Measurements from ENCODE around the gene GYPC. TPM values are rescaled to one million over a fixed set of nuclear protein-coding genes. Genes with fewer than 3 reads are reported as not detected.
"Not testable (repeated sequence)": the region's sequence is repeated elsewhere in the genome, so short reads cannot be mapped to it uniquely, and the experiment has no call there.

Gene GYPC
- total RNA-seq, 2 donors from 2014 or later: 107 to 115 TPM

DNA sequence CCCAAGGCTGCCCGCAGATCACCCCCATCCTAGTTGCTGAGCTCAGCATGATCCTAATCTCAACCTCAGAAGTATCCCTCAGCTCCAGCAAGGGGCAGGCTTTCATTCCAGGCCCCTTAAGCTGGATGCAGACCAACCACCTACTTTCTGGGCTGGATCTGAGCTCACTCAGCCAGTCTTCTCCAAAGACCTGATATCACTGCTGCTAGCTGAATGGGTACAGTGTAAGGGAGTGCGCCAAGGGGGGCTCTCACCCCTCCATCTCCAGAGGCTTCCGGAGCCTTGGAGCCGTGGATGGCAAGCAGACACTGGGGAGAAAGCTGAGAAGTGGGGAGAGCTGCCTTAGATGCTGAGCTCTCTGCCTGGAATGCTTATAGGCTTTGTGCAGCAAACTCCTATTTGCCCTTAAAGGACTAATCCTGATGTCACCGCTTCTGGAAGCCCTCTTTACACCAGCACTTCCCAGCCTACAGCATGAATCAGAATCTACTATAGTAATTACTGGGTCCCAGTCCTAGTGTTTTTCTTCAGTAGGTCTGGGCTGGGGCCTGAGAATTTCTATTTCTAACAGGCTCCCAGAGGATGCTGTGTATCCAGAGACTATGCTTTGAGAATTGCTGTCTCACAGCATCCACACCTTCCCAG lies 31.0 kb downstream of the GYPC start:
- peak; percentile 55 for DNase-seq (ENCODE audit: low spot score)
- intact Hi-C loops (cut with DNase I): no loop called here

DNA sequence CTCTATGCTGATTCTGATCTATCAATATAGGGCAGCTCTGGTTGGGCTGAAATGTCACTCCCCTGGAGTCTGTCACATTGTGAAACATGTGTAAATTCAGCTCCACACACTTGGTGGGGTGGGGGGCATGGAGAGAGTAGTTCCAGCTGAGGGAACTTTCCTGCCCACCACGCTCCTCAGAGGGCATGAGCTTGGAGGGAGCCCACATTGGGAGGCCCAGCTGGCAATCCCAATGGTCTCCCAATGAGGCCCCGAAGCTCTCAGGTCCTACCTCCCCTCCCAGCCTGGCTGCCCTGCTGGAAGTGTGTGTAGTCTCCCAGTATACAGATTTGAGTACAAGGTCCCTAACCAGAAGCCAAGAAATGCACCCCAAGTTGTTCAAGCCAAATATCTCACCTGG lies 31.5 kb downstream of the GYPC start:
- DNase-seq (ENCODE audit: low spot score): peak; percentile 57
- intact Hi-C loops (cut with DNase I): no loop called here

DNA sequence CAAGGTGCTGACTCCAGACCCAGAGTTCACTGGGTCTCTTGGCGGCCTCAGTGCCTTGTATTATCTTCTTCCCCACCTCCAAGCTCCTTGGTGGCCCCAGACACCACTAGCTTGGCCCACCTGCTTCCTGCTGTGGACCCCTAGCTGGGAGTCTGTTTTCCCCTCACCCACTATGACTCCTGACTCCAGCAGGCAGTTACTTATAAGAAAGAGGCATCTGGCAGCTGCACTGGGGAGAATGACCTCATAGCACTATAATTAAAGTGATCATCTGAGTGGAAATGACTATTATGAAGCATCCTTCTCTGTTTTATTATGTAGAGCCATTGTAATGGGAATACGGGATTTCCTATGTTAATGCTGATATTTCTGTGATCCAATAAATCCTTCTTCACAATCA lies 32.6 kb downstream of the GYPC start:
- intact Hi-C loops (cut with DNase I): not testable (repeated sequence)

DNA sequence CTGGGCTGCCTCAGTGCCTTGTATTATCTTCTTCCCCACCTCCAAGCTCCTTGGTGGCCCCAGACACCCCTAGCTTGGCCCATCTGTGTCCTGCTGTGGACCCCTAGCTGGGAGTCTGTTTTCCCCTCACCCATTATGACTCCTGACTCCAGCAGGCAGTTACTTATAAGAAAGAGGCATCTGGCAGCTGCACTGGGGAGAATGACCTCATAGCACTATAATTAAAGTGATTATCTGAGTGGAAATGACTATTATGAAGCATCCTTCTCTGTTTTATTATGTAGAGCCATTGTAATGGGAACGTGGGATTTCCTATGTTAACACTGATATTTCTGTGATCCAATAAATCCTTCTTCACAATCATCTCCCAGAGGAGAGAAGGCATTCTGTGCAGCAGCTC lies 36.3 kb downstream of the GYPC start:
- intact Hi-C loops (cut with DNase I); DNase-seq (ENCODE audit: low spot score): not testable (repeated sequence)

More for the DNA sequence above, 32.6 kb downstream of the GYPC start:
- DNase-seq (ENCODE audit: low spot score): peak; percentile 47

DNA sequence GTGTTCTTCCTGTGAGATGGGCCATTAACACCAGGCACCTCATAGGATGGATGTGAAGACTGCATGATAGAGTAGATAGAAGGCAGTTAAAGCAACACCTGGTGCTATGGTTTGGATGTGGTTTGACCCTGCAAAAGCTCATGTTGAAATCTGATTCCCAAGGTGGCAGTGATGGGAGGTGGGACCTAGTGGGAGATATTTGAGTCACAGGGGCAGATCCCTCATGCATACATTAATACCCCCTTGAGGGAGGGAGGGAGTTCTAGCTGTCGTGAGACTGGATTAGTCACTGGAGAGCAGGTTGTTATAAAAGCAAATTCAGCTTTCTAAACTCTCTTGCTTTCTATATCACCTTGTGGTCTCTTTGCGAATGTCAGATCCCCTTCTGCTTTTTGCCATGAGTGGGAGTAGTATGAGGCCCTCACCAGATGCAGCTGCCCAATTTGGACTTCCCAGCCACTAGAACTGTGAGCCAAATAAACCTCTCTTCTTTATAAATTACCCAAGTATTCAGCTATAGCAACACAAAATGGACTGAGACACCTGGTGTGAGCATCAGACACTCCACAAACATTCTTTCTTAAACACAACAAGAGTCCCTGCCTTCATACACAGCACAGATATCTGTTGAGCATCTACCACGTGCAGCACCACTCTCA lies 37.1 kb downstream of the GYPC start:
- DNase-seq (ENCODE audit: low spot score); intact Hi-C loops (cut with DNase I): not testable (repeated sequence)

DNA sequence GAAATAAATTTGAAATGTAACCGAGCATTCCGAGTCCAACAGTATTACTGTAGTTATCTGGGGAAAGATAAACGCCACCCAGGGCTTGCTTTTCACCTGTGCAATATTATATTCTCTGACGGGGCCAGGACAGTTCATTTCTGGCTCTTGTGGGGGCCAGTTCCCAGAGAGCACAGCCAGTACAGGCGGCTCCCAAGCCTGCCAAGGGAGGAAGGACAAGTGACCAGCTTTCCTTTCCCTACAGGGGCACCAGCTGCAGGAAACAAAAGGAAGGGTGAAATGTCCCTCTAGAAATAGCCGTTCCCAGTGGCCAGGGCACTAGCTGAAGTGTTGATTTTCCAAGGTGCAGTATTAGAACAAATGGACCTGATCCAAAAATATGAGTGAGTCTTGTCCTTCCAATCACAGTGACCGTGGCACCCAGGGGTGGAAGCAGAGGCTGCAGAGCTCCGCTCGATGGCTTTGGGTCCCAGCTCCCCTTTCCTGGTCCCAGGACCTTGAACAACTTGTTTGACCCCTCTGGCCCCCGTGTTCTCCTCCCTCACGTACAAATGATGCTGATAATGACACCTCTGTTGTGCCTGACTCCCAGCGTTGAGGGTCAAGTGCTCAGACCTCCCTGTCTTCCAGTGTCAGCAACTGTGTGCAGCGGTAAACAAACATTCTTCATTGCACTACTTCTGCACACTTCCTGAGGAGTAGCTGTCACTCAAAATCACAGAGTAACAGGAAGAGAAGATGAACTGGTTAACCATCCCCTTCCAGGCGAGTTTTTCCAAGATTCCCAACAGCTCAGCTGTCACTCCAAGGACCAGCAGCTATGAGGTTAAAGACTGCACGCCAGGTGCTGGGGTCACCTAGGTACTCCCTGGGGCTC lies 40.9 kb downstream of the GYPC start:
- no peak for DNase-seq (ENCODE audit: low spot score)
- intact Hi-C loops (cut with DNase I): no loop called here

DNA sequence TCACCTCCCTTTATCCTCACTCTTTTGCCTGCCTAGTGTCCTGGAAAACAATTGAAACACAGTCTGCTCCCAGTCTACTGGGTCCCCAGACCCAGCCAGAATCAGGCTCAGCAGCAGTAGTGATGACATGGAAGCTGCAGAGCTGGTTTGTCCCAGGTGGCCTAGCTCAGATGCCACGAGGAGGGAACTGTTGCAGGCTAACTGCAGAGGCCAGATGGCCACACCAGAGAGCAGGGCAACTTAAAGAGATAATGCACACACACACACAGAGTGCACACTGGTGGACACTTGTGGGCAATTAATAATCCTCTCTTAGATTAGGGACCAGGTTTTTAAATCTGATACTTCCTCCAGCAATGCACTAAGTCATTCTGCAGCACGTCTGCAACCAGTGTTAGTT lies 42.4 kb downstream of the GYPC start:
- intact Hi-C loops (cut with DNase I): loop anchor here in 1 of 2 donors (1.0 kb wide), 1 partner anchor 19 kb away; no protein-coding TSS in a partner anchor
- no peak for DNase-seq (ENCODE audit: low spot score)

DNA sequence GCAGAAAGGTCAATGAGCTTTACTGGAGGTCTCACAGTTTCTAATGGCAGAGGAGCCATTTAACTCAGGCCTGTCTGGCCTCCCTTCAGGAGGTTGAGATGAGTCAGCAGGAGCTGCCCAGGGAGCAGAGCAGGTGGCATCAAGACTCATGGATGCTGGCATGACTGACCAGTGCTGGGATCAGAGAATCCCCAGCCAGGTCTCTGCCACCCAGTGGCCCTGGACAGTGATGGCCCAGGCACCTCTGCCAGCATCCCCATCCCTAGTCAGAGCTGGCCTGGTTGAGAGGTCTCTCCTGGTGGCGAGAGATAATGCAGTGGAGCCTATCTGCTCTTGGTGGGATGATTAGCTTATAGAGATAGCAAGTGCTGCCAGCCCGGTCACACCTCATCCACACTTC lies 43.1 kb downstream of the GYPC start:
- intact Hi-C loops (cut with DNase I): no loop called here
- DNase-seq (ENCODE audit: low spot score): no peak

DNA sequence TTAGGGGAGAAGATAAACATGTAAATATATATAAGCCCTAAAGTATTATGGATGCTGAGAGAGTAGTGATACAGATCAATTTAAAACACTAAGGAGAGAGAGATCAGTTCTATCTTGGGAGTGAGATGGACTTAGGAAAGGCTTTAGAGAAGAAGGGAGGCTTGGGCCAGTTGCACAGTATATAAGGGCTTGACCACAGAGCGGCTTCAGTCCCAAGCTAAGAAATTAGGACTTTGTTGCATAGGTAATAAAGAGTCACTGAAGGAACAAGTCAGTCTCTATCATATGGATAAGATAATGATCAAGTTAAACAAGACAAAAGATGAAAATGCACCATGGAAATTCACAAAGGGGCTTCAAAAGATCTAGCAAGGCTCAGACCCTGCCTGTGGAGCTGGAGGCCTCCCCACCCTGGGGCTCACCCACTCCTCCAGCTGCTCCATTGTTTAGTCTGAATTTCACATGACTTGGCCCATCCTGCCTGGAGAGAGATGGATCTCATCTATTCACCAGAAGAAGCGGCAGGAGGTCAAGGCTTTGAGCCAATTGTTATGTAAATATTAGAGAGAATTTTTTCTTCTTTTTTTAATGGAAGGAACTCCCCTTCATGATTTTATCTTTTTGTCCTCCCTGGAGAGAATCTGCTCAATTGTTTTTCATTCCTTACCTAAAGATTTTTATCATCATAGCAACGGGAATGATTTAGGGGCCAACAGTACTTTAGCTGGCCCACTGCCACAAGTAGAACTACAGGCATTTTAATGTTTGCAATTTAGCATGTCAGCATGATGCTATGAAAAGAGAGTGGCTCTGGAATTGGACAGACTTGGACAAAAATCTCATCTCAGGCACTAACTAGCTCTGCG lies 44.0 kb downstream of the GYPC start:
- intact Hi-C loops (cut with DNase I): no loop called here
- DNase-seq (ENCODE audit: low spot score): no peak

DNA sequence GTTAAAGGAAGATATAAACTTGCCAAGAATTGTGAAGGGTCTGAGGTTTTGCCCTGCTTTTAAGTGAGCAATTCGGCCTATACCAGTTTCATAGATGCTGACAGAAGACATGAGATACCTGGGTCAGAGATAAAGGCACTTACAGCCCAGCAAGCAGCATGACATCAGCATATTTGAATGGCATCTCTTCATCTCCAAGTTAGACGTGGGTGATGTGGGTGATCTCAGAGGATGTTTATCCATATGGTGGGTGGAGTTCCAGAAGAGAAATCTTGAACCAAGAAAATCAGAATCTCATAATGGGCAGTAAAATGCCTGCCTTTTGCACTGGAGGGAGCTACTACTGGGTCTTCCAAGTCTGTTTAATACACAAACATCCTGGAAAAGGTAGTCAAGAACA lies 44.7 kb downstream of the GYPC start:
- no peak for DNase-seq (ENCODE audit: low spot score)
- intact Hi-C loops (cut with DNase I): no loop called here

DNA sequence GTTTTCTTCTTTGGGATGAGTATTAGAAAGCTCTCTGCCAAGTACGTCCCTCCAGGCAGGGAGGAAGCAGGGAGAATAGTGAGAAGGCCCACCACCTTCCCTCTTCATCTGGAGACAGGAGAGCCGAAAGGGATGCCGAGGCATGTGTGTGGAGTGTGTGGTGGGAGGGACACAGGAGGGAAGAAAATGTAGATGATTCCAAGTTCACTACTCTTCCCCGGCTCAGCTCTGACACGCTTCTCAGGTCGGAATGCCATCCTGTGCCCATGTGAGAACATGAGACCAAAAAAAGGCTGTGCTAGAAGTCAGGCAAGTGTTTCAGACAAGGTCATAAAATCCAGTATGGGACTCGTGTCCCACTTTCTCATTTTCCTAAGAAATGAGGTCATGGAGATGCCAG lies 47.4 kb downstream of the GYPC start:
- DNase-seq (ENCODE audit: low spot score): peak; percentile 11
- intact Hi-C loops (cut with DNase I): no loop called here

DNA sequence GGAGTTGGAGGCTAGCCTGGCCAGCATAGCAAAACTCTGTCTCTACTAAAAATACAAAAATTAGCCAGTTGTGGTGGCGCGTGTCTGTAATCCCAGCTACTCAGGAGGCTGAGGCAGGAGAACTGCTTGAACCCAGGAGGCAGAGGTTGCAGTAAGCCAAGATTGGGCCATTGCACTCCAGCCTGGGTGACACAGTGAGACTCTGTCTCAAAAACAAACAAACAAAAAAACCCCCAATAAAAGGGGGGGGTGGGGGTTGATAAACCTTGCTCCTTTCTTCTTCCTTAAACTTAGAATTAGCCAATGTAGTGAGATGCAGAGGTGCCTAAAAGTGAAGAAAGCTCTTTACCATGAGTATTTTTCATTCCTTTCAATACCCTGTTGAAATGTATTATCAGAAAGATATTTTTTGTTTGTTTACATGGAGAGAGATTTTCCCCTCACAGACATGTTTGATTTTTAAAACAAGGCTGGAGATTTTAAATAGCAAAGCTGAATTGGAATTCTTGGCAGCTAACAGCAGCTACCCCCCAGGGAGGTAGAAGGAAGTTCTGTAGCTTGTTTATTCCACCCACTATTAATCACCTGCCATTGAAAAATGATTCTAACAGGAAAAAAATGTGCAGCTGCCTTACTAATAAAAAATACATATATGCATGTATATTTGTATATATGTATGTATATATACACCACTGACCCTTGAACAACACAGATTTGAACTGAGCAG lies 48.6 kb downstream of the GYPC start:
- intact Hi-C loops (cut with DNase I): no loop called here
- DNase-seq (ENCODE audit: low spot score): peak; percentile 23

DNA sequence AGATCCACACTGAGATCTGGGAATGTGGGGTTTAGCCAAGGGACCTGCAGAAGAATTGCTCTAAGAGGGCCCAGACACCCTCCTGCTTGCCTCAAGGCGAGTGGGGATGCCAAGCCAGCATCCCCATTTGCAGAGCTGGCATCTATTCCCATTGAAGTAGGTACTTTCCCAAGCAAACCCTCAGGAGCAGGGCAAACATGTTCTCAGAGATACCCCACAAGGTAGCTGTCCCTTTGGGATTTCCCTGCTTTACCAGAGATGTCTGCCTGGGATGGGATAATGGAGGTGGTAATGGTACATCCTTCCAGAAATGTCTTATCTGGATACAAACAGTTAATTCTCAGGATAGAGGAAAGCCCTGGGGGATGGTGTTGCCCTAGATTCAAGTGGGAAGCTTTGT lies 51.2 kb downstream of the GYPC start:
- DNase-seq (ENCODE audit: low spot score): no peak
- intact Hi-C loops (cut with DNase I): no loop called here

DNA sequence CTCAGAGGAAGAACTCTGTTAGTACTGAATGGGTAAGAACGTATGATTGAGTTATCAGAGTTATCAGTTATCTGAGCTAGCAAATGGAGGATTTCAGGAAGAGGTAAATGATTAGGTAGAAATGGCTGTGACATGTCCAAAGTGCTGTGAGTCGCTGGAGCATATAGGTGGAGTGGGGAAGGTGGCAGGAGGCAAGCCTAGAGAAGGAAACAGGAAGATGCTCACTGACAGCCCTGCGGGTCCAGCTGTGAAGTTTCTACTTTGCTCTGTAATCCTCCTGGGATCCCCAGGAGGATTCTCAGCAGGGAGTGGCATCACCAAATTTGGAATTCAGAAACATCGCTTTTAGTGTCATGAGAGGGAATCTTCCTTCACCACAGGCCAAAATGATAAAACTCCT lies 52.0 kb downstream of the GYPC start:
- intact Hi-C loops (cut with DNase I): no loop called here

DNA sequence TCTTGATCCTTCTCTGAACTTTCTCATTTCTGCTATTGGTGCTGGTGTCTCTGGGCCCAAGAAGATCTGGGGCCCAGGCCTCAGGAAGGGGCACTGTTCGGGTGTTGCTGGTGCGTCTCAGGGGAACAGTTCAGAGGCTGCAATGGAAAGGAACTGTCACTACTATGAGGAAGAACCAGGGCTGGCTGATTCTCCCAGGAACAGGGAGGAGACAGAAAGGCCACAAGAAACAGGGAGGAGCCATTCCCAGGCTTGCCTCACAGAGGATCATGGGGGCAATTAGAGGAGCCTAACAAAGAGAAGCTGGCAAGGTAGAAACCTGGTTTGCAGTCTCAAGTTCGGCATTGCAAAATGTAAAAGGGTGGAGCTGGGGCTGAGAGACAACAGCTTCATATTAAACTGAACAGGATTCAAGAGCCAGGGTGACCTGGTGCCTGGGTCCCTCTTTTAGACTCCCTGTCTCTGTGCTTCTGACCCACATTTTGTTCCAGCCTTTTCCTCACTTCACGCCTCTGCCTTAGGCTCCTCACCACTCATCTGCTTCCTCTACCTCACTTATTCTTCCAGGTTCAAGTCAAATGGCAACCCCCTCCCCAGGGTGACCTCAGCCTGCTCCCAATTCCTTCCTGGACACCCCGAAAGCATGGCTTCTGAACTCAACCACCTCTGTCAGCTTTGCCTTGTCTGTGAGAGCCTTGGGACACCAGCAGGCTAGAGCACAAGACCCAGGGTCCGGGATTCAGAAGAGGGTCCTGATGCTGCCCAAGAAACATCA lies 58.4 kb downstream of the GYPC start:
- no peak for DNase-seq (ENCODE audit: low spot score)
- intact Hi-C loops (cut with DNase I): no loop called here

More for the DNA sequence above, 52.0 kb downstream of the GYPC start:
- no peak for DNase-seq (ENCODE audit: low spot score)

DNA sequence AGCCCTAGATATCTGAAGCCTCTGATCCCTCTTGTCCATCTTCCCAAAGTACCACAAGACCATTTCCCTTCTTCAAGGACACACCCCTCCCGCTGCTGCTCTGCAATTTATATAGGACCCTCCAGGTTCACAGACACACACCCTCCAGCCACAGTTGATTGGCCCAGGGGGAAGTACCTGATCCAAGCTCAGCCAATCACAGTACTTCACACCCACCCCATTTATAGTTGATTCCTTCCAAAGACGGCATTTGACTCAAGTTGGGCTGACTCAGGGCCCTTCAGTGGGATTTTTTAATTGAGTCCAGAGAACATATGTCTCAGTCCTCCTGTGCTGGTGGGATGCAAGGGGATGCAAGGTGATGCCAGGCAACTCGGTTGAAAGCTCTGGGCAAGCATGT lies 59.2 kb downstream of the GYPC start:
- no peak for DNase-seq (ENCODE audit: low spot score)
- intact Hi-C loops (cut with DNase I): no loop called here

DNA sequence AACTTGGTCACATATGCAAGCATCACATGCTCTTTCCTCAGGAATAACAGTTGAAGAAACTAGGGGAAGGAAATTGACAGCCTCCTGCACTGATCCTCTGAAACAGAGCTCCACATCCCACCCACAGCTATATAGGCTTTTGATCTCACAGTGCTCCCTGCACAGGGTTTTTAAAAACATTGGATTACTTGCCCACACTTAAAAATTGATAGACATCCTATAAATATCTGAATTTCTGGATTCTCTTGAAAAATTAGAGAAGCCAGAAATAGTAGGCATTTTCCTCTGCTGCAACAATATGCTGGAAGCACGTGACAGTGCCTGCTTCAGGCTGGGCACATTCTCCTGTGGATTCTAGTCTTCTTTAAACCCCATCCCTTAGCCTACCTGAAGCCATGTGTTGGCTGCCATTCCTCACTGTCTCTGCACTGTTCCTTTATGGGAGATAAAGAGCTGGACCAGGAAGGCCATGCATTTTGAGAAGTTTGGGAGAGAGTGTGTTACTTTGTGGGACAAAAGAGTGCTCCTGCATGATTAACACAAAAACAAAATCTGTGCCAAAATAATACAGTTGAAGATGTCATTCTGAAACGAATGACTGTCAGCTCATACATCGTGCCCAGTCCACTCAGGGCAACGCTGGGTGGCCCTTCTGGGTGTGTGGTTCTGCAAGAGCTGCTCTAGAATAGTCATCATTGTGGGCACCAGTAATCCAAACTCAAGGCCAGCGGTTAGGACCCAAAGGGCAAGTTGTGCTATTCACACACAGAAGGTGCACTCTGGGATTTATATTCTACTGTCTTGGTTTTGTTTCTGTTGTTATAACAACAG lies 59.8 kb downstream of the GYPC start:
- intact Hi-C loops (cut with DNase I): no loop called here
- no peak for DNase-seq (ENCODE audit: low spot score)

All from posterior vena cava (tissue), 2 donors.